Mucosa of stomach (tissue), 1 donor: ENCODE measurements around the gene CAPZA1.

ENCODE experiments used
- H3K27me3 ChIP-seq: one replicate; pipeline ENCODE4 v1.7.0; 2013; ENCODE audit warnings: mild to moderate bottlenecking, low read length; ENCODE audit not compliant: control insufficient read depth, insufficient read depth
- H3K36me3 ChIP-seq: one replicate; pipeline ENCODE4 v1.7.0; 2013; ENCODE audit warnings: low read length; ENCODE audit not compliant: control insufficient read depth, insufficient read depth
- H3K4me1 ChIP-seq: one replicate; pipeline ENCODE4 v1.7.0; 2013; ENCODE audit warnings: mild to moderate bottlenecking, low read length; ENCODE audit not compliant: control insufficient read depth, insufficient read depth
- H3K4me3 ChIP-seq: one replicate; pipeline ENCODE4 v1.7.0; 2013; ENCODE audit warnings: low read length
- H3K9ac ChIP-seq: one replicate; pipeline ENCODE4 v1.7.0; 2013; ENCODE audit warnings: mild to moderate bottlenecking, low read length, moderate library complexity
- H3K9me3 ChIP-seq: one replicate; pipeline ENCODE4 v1.7.0; 2013; ENCODE audit warnings: mild to moderate bottlenecking, low read length, moderate library complexity; ENCODE audit not compliant: control insufficient read depth
- donor health status: Pancreatic carcinoma.

Gene CAPZA1

GRCh38 chr1:112698366-112699310, 79.0 kb downstream of the CAPZA1 start:
- Histone ChIP-seq H3K27me3 (no peaks in the 10 kb centered on the region), H3K36me3 (peaks cover 15% of the 10 kb centered on the region), H3K9me3 (no peaks in the 10 kb centered on the region), H3K4me3 (no peak overlapping the region), H3K9ac (peak overlapping the region; percentile 49), H3K4me1 (peaks cover 57% of the 10 kb centered on the region)

- Histone ChIP-seq H3K9me3 (no peaks in the 10 kb centered on the region), H3K9ac (peak overlapping the region; percentile 49), H3K4me3 (no peak overlapping the region), H3K4me1 (peaks cover 67% of the 10 kb centered on the region), H3K36me3 (peaks cover 12% of the 10 kb centered on the region), H3K27me3 (no peaks in the 10 kb centered on the region)
These were observed 80.0 kb downstream of the CAPZA1 start for GRCh38 chr1:112699425-112700144.

GRCh38 chr1:112700290-112701226, 80.9 kb downstream of the CAPZA1 start:
- no peaks in the 10 kb centered on the region for H3K27me3 ChIP-seq
- no peak overlapping the region for H3K4me3 ChIP-seq
- H3K4me1 ChIP-seq, result peaks cover 75% of the 10 kb centered on the region
- no peaks in the 10 kb centered on the region for H3K9me3 ChIP-seq
- peak overlapping the region; percentile 49 for H3K9ac ChIP-seq
- H3K36me3 ChIP-seq, result peaks cover 10% of the 10 kb centered on the region

GRCh38 chr1:112701227-112702066, 81.8 kb downstream of the CAPZA1 start:
- Histone ChIP-seq H3K27me3 (no peaks in the 10 kb centered on the region), H3K9ac (peak overlapping the region; percentile 49), H3K4me3 (no peak overlapping the region), H3K36me3 (peaks cover 10% of the 10 kb centered on the region), H3K9me3 (no peaks in the 10 kb centered on the region), H3K4me1 (peaks cover 80% of the 10 kb centered on the region)

- Histone ChIP-seq H3K4me1 (peaks cover 80% of the 10 kb centered on the region), H3K4me3 (no peak overlapping the region), H3K9me3 (no peaks in the 10 kb centered on the region), H3K27me3 (no peaks in the 10 kb centered on the region), H3K9ac (peak overlapping the region; percentile 49), H3K36me3 (peaks cover 10% of the 10 kb centered on the region)
These were observed 82.4 kb downstream of the CAPZA1 start for GRCh38 chr1:112702067-112702395.

GRCh38 chr1:112702420-112703261, 83.0 kb downstream of the CAPZA1 start:
- H3K27me3 ChIP-seq, result no peaks in the 10 kb centered on the region

GRCh38 chr1:112703706-112704105, 84.1 kb downstream of the CAPZA1 start:
- Histone ChIP-seq H3K9ac (no peak overlapping the region), H3K9me3 (no peaks in the 10 kb centered on the region), H3K4me1 (peaks cover 75% of the 10 kb centered on the region), H3K36me3 (peaks cover 10% of the 10 kb centered on the region), H3K4me3 (no peak overlapping the region), H3K27me3 (no peaks in the 10 kb centered on the region)

More at GRCh38 chr1:112702420-112703261, 83.0 kb downstream of the CAPZA1 start:
- H3K9me3 ChIP-seq, result no peaks in the 10 kb centered on the region
- no peak overlapping the region for H3K4me3 ChIP-seq
- peaks cover 10% of the 10 kb centered on the region for H3K36me3 ChIP-seq
- peak overlapping the region; percentile 4 for H3K9ac ChIP-seq
- peaks cover 84% of the 10 kb centered on the region for H3K4me1 ChIP-seq

GRCh38 chr1:112704391-112704933, 84.8 kb downstream of the CAPZA1 start:
- no peaks in the 10 kb centered on the region for H3K9me3 ChIP-seq
- H3K4me3 ChIP-seq, result peak overlapping the region; percentile 39
- peaks cover 68% of the 10 kb centered on the region for H3K4me1 ChIP-seq
- H3K36me3 ChIP-seq, result peaks cover 10% of the 10 kb centered on the region
- H3K9ac ChIP-seq, result peak overlapping the region; percentile 88
- no peaks in the 10 kb centered on the region for H3K27me3 ChIP-seq

- Histone ChIP-seq H3K9me3 (no peaks in the 10 kb centered on the region), H3K36me3 (peaks cover 10% of the 10 kb centered on the region), H3K27me3 (no peaks in the 10 kb centered on the region), H3K4me3 (peak overlapping the region; percentile 45), H3K4me1 (peaks cover 61% of the 10 kb centered on the region), H3K9ac (peak overlapping the region; percentile 88)
These were observed 85.4 kb downstream of the CAPZA1 start for GRCh38 chr1:112704934-112705627.
